H1 (cell line): Measurements from ENCODE around the gene CBLC. TPM values are rescaled to one million over a fixed set of nuclear protein-coding genes. Genes with fewer than 3 reads are reported as not detected.
A peak's percentile ranks its signal among the peaks of the same experiment; 100 is the strongest.

Source experiments
- CTCF ChIA-PET: fragments of 300-600 bp; sonication (Branson Sonifier 250); formaldehyde crosslinking; loops from one replicate; lab custom pipeline; 2021; ENCODE audit not compliant: partially characterized antibody; lab: Charles Lee
- POLR2A ChIA-PET: fragments of 300-600 bp; sonication (Branson Sonifier 250); formaldehyde crosslinking; loops from one replicate; lab custom pipeline; 2021; ENCODE audit warnings: inconsistent platforms; ENCODE audit not compliant: partially characterized antibody; lab: Charles Lee
- DNase-seq, 2 experiments: peaks; one replicate each; pipeline versions ENCODE4 v3.0.0 to v3.0.0-alpha.2; 2010 to 2022; ENCODE audit warnings: low spot score in 2 of 2, low read depth in 1 of 2, mixed read lengths in 1 of 2
- FAIRE-seq: peaks from 2 replicates; lab custom pipeline; 2011; peaks lifted over from hg19 to GRCh38; lab: Jason Lieb, UNC
- H2AFZ ChIP-seq: 2 replicates; pipeline ENCODE4 v1.8.1; 2012; ENCODE audit warnings: low read length, inconsistent platforms
- H2AK5ac ChIP-seq: 2 replicates; pipeline ENCODE4 v1.6.1; 2013; ENCODE audit warnings: low read depth, low read length
- H2BK120ac ChIP-seq: replicated peaks from 2 replicates; pipeline ENCODE3; 2013; ENCODE audit warnings: low read depth, low read length, inconsistent platforms
- H2BK12ac ChIP-seq: 2 replicates; pipeline ENCODE4 v1.6.1; 2013; ENCODE audit warnings: low read depth, low read length
- H2BK15ac ChIP-seq: 2 replicates; pipeline ENCODE4 v1.6.1; 2013; ENCODE audit warnings: low read length
- H2BK20ac ChIP-seq: 2 replicates; pipeline ENCODE4 v1.6.1; 2013; ENCODE audit warnings: low read length
- H2BK5ac ChIP-seq: 2 replicates; pipeline ENCODE4 v1.6.1; 2013; ENCODE audit warnings: low read depth, low read length
- H3K14ac ChIP-seq: 2 replicates; pipeline ENCODE4 v1.6.1; 2013; ENCODE audit warnings: inconsistent platforms; ENCODE audit not compliant: insufficient read length
- H3K18ac ChIP-seq: 2 replicates; pipeline ENCODE4 v1.6.1; 2013; ENCODE audit warnings: low read length; ENCODE audit errors: extremely low read depth
- H3K23ac ChIP-seq: 2 replicates; pipeline ENCODE4 v1.6.1; 2013; ENCODE audit warnings: inconsistent platforms; ENCODE audit not compliant: insufficient read length
- H3K23me2 ChIP-seq: 2 replicates; pipeline ENCODE4 v1.6.1; 2013; ENCODE audit warnings: low read depth, low read length
- H3K27ac ChIP-seq: 2 replicates; pipeline ENCODE4 v1.6.1; 2011; ENCODE audit warnings: low read depth, low read length, inconsistent platforms
- H3K27me3 ChIP-seq, 4 experiments: replicated peaks in 1 of 4; 1 replicate in 1 of 4; 2 replicates in 3 of 4; pipeline versions ENCODE4 v1.6.1 to v1.8.1; 2011 to 2013; ENCODE audit warnings: low read length in 3 of 4, mild to moderate bottlenecking in 3 of 4, inconsistent platforms in 2 of 4, mixed read lengths in 2 of 4, moderate library complexity in 1 of 4; ENCODE audit not compliant: control insufficient read depth in 3 of 4, insufficient read depth in 3 of 4; ENCODE audit errors: extremely low read depth in 1 of 4
- H3K36me3 ChIP-seq, 4 experiments: 2 replicates each; pipeline versions ENCODE4 v1.6.1 to v1.8.1; 2011 to 2013; ENCODE audit warnings: mild to moderate bottlenecking in 4 of 4, low read length in 3 of 4, moderate library complexity in 2 of 4, control low read depth in 1 of 4, inconsistent platforms in 1 of 4; ENCODE audit not compliant: insufficient read depth in 4 of 4, control insufficient read depth in 2 of 4
- H3K4ac ChIP-seq: replicated peaks from 2 replicates; pipeline ENCODE3; 2013; ENCODE audit warnings: low read length, low read depth, mixed read lengths, inconsistent platforms; ENCODE audit not compliant: insufficient read length
- H3K4me1 ChIP-seq, 4 experiments: replicated peaks in 1 of 4; 1 replicate in 1 of 4; 2 replicates in 3 of 4; pipeline versions ENCODE4 v1.6.1 to v1.8.1; 2011 to 2013; ENCODE audit warnings: low read length in 3 of 4, inconsistent platforms in 2 of 4, mixed read lengths in 1 of 4; ENCODE audit not compliant: insufficient read depth in 4 of 4, control insufficient read depth in 3 of 4
- H3K4me2 ChIP-seq, 2 experiments: 2 replicates each; pipeline versions ENCODE4 v1.6.1 to v1.8.1; 2011 to 2013; ENCODE audit warnings: low read depth in 2 of 2, low read length in 2 of 2, control low read depth in 1 of 2, inconsistent platforms in 1 of 2, mild to moderate bottlenecking in 1 of 2; ENCODE audit not compliant: insufficient read depth in 1 of 2
- H3K4me3 ChIP-seq, 4 experiments: fragments of 200-600, 300-600 bp in 1 of 4; sonication (generic), shearing (Covaris generic), sonication (Bioruptor Twin) in 1 of 4; 2 replicates each; pipeline versions ENCODE4 v1.5.1 to v1.8.1; 2011 to 2016; ENCODE audit warnings: low read length in 4 of 4, low read depth in 3 of 4, control low read depth in 2 of 4, inconsistent platforms in 2 of 4, mild to moderate bottlenecking in 2 of 4, mixed read lengths in 1 of 4, moderate library complexity in 1 of 4; ENCODE audit not compliant: insufficient read depth in 2 of 4; ENCODE audit errors: extremely low read depth in 1 of 4
- H3K56ac ChIP-seq: replicated peaks from 2 replicates; pipeline ENCODE3; 2013; ENCODE audit warnings: low read depth, mild to moderate bottlenecking, mixed read lengths, low read length, inconsistent platforms; ENCODE audit not compliant: insufficient read length
- H3K79me1 ChIP-seq: 2 replicates; pipeline ENCODE4 v1.6.1; 2013; ENCODE audit warnings: low read depth, low read length, control low read depth
- H3K79me2 ChIP-seq, 2 experiments: 2 replicates each; pipeline versions ENCODE4 v1.6.1 to v1.8.1; 2012 to 2013; ENCODE audit warnings: low read length in 2 of 2, mild to moderate bottlenecking in 2 of 2, inconsistent platforms in 1 of 2; ENCODE audit not compliant: insufficient read depth in 2 of 2, control insufficient read depth in 1 of 2
- H3K9ac ChIP-seq, 4 experiments: replicated peaks in 1 of 4; 1 replicate in 1 of 4; 2 replicates in 3 of 4; pipeline versions ENCODE4 v1.6.1 to v1.8.1; 2011 to 2013; ENCODE audit warnings: low read depth in 3 of 4, low read length in 3 of 4, control low read depth in 2 of 4, mild to moderate bottlenecking in 2 of 4, moderate library complexity in 2 of 4, inconsistent platforms in 1 of 4; ENCODE audit errors: extremely low read depth in 1 of 4
- H3K9me3 ChIP-seq, 2 experiments: 2 replicates each; pipeline versions ENCODE4 v1.6.1 to v1.8.1; 2012 to 2013; ENCODE audit warnings: mild to moderate bottlenecking in 2 of 2, moderate library complexity in 2 of 2, control low read depth in 1 of 2, inconsistent platforms in 1 of 2, low read depth in 1 of 2, low read length in 1 of 2, mixed read lengths in 1 of 2; ENCODE audit not compliant: insufficient read depth in 2 of 2
- H4K20me1 ChIP-seq, 2 experiments: replicated peaks in 1 of 2; 2 replicates each; pipeline versions ENCODE3 to v1.8.1; 2011 to 2013; ENCODE audit warnings: inconsistent platforms in 2 of 2, low read length in 2 of 2, mild to moderate bottlenecking in 1 of 2; ENCODE audit not compliant: insufficient read depth in 2 of 2, control insufficient read depth in 1 of 2
- H4K5ac ChIP-seq: 2 replicates; pipeline ENCODE4 v1.6.1; 2013; ENCODE audit warnings: low read length, low read depth, mixed read lengths, inconsistent platforms; ENCODE audit not compliant: insufficient read length
- H4K8ac ChIP-seq: 2 replicates; pipeline ENCODE4 v1.8.0; 2013; ENCODE audit warnings: mild to moderate bottlenecking, moderate library complexity, low read length, inconsistent platforms; ENCODE audit not compliant: insufficient read depth; ENCODE audit errors: extremely low read depth
- H4K91ac ChIP-seq: replicated peaks from 2 replicates; pipeline ENCODE3; 2013; ENCODE audit warnings: low read length, mixed read lengths, inconsistent platforms; ENCODE audit not compliant: insufficient read length
- CREB1 ChIP-seq: IDR thresholded peaks from 2 replicates; pipeline ENCODE4 v1.6.1; 2012; ENCODE audit warnings: inconsistent platforms
- EZH2 ChIP-seq: fragments of 200-600 bp; sonication (generic); IDR thresholded peaks from 2 replicates; pipeline ENCODE4 v1.7.1; 2012; ENCODE audit warnings: low read depth, mild to moderate bottlenecking, moderate library complexity, low read length, inconsistent platforms; ENCODE audit not compliant: severe bottlenecking
- KDM4A ChIP-seq: IDR thresholded peaks from one replicate; pipeline ENCODE4 v1.7.1; 2012; ENCODE audit warnings: low read depth, mild to moderate bottlenecking, moderate library complexity, low read length, inconsistent platforms; ENCODE audit not compliant: severe bottlenecking
- SUZ12 ChIP-seq: fragments of 200-600 bp; sonication (generic); IDR thresholded peaks from 2 replicates; pipeline ENCODE4 v1.6.1; 2012; ENCODE audit warnings: mild to moderate bottlenecking, inconsistent platforms, low read length, moderate library complexity, mixed read lengths
- TCF12 ChIP-seq: IDR thresholded peaks from 2 replicates; pipeline ENCODE4 v1.6.1; 2011; ENCODE audit warnings: low read depth, mild to moderate bottlenecking, low read length
- YY1 ChIP-seq: IDR thresholded peaks from 2 replicates; pipeline ENCODE4 v1.6.1; 2011; ENCODE audit warnings: low read depth, mild to moderate bottlenecking, low read length
- WGBS, 2 experiments: shearing (Covaris generic) in 1 of 2; methylation state at CpG; one replicate each; pipeline versions ENCODE4 v1.1.6 to v1.1.7; 2013 to 2015; ENCODE audit warnings: low lambda C conversion rate in 2 of 2, mixed read lengths in 2 of 2, inconsistent platforms in 1 of 2, low coverage in 1 of 2, missing lambda C conversion rate in 1 of 2; ENCODE audit not compliant: insufficient replicate concordance in 2 of 2, insufficient coverage in 1 of 2, insufficient read length in 1 of 2; ENCODE audit errors: extremely low coverage in 1 of 2, missing lambda C conversion rate in 1 of 2; 5-methylcytosine and 5-hydroxymethylcytosine counted together
- polyA plus RNA-seq, 7 experiments: library from polyadenylated mRNA; depleted of rRNA in 3 of 7; stranded (reverse) in 5 of 7; unstranded in 2 of 7; fragments of >200 nt in 5 of 7; fragments of 200-250 nt in 2 of 7; gene quantifications; 1 replicate in 5 of 7; 2 replicates in 1 of 7; 4 replicates in 1 of 7; pipeline versions ENCODE4 v1.2.1 to v1.2.3, GENCODE V29; 2011 to 2013; ENCODE audit warnings: missing spikeins in 2 of 7, mixed read lengths in 2 of 7
- total RNA-seq: library from RNA; stranded (reverse); fragmentation: NEBNext Ultra II Directional; extraction: Animal tissue kit (Norgen Biotek cat#: 25700); gene quantifications from 2 replicates; pipeline ENCODE4 v1.2.1, GENCODE V29; 2021
- TF ChIP-seq, protein P1 (sequence below): IDR thresholded peaks from 2 replicates; pipeline ENCODE4 v1.6.1; 2012; ENCODE audit warnings: inconsistent platforms
- TF ChIP-seq, protein P2 (sequence below): IDR thresholded peaks from 2 replicates; pipeline ENCODE4 v1.6.1; 2012; ENCODE audit warnings: inconsistent platforms

CBLC gene
- total and polyA plus RNA-seq, 2 of the 8 experiments (the other 6 are each of a cell fraction or from before 2014, with no cell fraction given) = 17.4 to 35.7 TPM

DNA sequence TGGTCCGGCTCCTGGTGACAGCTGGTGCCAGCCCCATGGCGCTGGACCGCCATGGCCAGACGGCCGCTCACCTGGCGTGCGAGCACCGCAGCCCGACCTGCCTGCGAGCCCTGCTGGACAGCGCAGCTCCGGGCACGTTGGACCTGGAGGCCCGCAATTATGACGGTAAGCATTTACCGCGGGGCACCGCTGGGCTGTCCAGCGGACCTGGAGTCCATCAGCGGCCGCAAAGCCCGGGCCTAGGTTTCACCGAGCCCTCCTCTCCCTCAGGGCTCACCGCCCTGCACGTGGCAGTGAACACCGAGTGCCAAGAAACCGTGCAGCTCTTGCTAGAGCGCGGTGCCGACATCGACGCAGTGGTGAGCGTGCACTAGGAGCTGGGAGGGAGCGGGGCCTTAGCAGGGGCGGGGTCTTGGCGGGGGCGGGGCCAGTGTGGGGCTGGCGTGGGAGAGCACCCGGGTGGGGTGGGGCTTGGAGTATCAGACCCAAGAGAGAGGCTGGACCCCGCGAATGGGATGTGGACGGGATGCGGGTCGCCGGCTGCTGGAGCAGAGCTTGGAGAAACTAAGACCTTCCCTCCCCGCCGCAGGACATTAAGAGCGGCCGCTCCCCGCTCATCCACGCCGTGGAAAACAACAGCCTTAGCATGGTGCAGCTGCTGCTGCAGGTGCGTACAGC, 20.5 kb upstream of the CBLC start:
- no peak overlapping the region for H2AFZ ChIP-seq
- peaks cover 16 to 42% (median 17%) of the 10 kb centered on the region in 4 experiments for H3K4me1 ChIP-seq
- H3K4me3 ChIP-seq = peak overlapping the region; percentile 42 to 66 (median 54)
- peak overlapping the region; percentile 39; the same call in 1 of the 2 replicates for H2BK5ac ChIP-seq
- H3K9me3 ChIP-seq = no peaks in the 10 kb centered on the region
- H3K23me2 ChIP-seq = peaks cover 29% of the 10 kb centered on the region
- DNase-seq = peak in 1 of 2 experiments; percentile 66
- H3K14ac ChIP-seq = no peak overlapping the region
- CTCF ChIA-PET = interaction anchor here (0.5 to 2.5 kb wide), 19 partner anchors 8 to 410 kb away, joined by 3 to 34 read pairs (median 4); no protein-coding TSS in a partner anchor
- H3K18ac ChIP-seq = peak overlapping the region; percentile 81
- H3K79me2 ChIP-seq = no peaks in the 10 kb centered on the region
- H4K91ac ChIP-seq = no peak overlapping the region
- H3K9ac ChIP-seq = no peak overlapping the region
- no peak overlapping the region for H2BK120ac ChIP-seq
- H4K5ac ChIP-seq = no peak overlapping the region
- H3K27me3 ChIP-seq = peaks cover 26 to 52% (median 47%) of the 10 kb centered on the region in 4 experiments
- H3K23ac ChIP-seq = no peak overlapping the region
- 0 out of 2 replicates have a peak overlapping the region, but pooled peaks have one; percentile 32 for H2BK20ac ChIP-seq
- TF ChIP-seq KDM4A (peak; percentile 27), CREB1 (peak; percentile 46; the same call in 1 of the 2 replicates), TCF12 (no peak), EZH2 (peak; percentile 82), SUZ12 (peak; percentile 81; the same call in 1 of the 2 replicates), YY1 (no peak)
- TF ChIP-seq, protein P1, sequence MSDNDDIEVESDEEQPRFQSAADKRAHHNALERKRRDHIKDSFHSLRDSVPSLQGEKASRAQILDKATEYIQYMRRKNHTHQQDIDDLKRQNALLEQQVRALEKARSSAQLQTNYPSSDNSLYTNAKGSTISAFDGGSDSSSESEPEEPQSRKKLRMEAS = peak; percentile 83
- TF ChIP-seq, protein P2, sequence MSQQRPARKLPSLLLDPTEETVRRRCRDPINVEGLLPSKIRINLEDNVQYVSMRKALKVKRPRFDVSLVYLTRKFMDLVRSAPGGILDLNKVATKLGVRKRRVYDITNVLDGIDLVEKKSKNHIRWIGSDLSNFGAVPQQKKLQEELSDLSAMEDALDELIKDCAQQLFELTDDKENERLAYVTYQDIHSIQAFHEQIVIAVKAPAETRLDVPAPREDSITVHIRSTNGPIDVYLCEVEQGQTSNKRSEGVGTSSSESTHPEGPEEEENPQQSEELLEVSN = peak; percentile 63
- TF ChIP-seq, all 59 proteins: peak for 6
- peak overlapping the region; percentile 71; the same call in 1 of the 2 replicates for H2BK12ac ChIP-seq
- no peaks in the 10 kb centered on the region for H3K36me3 ChIP-seq
- H3K4me2 ChIP-seq = peak overlapping the region; percentile 81 to 100
- H2AK5ac ChIP-seq = no peak overlapping the region
- no peak overlapping the region for H3K56ac ChIP-seq
- WGBS, 2 experiments = 9% methylated on average over 33 of the region's 53 CpGs; no CpG with 5 or more reads in 1 of the 2 experiments
- POLR2A ChIA-PET = interaction anchor here (0.8 to 2.5 kb wide), 4 partner anchors 12 to 51 kb away, joined by 4 to 7 read pairs (median 6); partner anchors contain the start of gene BCAM
- peak overlapping the region; percentile 7; the same call in 1 of the 2 replicates for H4K8ac ChIP-seq
- no peak overlapping the region for H3K27ac ChIP-seq
- H3K79me1 ChIP-seq = no peaks in the 10 kb centered on the region
- no peak for FAIRE-seq
- H3K4ac ChIP-seq = no peak overlapping the region
- peaks cover 0 to 6% of the 10 kb centered on the region in 2 experiments for H4K20me1 ChIP-seq
- H2BK15ac ChIP-seq = peak overlapping the region; percentile 95
